Right atrium auricular region (tissue), 2 donors: ENCODE data around the gene TPR. TPM values are rescaled to one million over a fixed set of nuclear protein-coding genes. Genes with fewer than 3 reads are reported as not detected.

Source experiments
- DNase-seq: peaks from one replicate; pipeline ENCODE4 v3.0.0-alpha.2; 2019; ENCODE audit warnings: low spot score
- H3K27ac ChIP-seq, 2 donors: fragments of 200-600 bp; sonication (generic); 1 replicate in 1 of 2; 2 replicates in 1 of 2; pipeline ENCODE4 v1.5.1; 2016 to 2019
- H3K27me3 ChIP-seq, 2 donors: fragments of 200-600 bp; sonication (generic); one replicate each; pipeline versions ENCODE4 v1.5.1 to v1.6.0; 2017 to 2019
- H3K36me3 ChIP-seq: fragments of 200-600 bp; sonication (generic); one replicate; pipeline ENCODE4 v1.5.1; 2016
- H3K4me1 ChIP-seq, 2 donors: fragments of 200-600 bp; sonication (generic); one replicate each; pipeline versions ENCODE4 v1.5.1 to v1.6.0; 2017 to 2019
- H3K4me3 ChIP-seq, 2 donors: fragments of 200-600 bp; sonication (generic); 1 replicate in 1 of 2; 2 replicates in 1 of 2; pipeline ENCODE4 v1.5.1; 2017 to 2019; ENCODE audit warnings: mild to moderate bottlenecking in 1 of 2, moderate library complexity in 1 of 2
- H3K9me3 ChIP-seq, 2 donors: fragments of 200-600 bp; sonication (generic); one replicate each; pipeline ENCODE4 v1.5.1; 2019
- CTCF ChIP-seq, 2 donors: fragments of 200-600 bp; sonication (generic); IDR thresholded peaks; one replicate each; pipeline ENCODE4 v1.5.1; 2019; ENCODE audit warnings: antibody characterized with exemption in 2 of 2
- total RNA-seq, 2 donors: library from RNA; depleted of rRNA; stranded (reverse); fragments of >200 nt; gene quantifications; one replicate each; pipeline ENCODE4 v1.1.0, GENCODE V29; 2016

Gene TPR
- total RNA-seq, 2 donors from 2014 or later: 36.3 to 56.1 TPM

- Histone ChIP-seq H3K4me1 (no peaks in the 10 kb centered on the region), H3K9me3 (no peaks in the 10 kb centered on the region), H3K36me3 (peaks cover 76% of the 10 kb centered on the region), H3K27me3 (no peaks in the 10 kb centered on the region), H3K27ac (no peak overlapping the region), H3K4me3 (no peak overlapping the region)
- no peak for TF ChIP-seq CTCF (IDR thresholded peaks at IDR 0.05)
- no peak for DNase-seq
Measured at GRCh38 chr1:186323865-186324264, 51.2 kb downstream of the TPR start.

GRCh38 chr1:186315570-186315969 is 59.5 kb downstream of the TPR start:
- Histone ChIP-seq H3K36me3 (peaks cover 80% of the 10 kb centered on the region), H3K4me1 (no peaks in the 10 kb centered on the region), H3K27me3 (no peaks in the 10 kb centered on the region), H3K27ac (no peak overlapping the region), H3K4me3 (no peak overlapping the region), H3K9me3 (no peaks in the 10 kb centered on the region)
- no peak for DNase-seq
- no peak for TF ChIP-seq CTCF (IDR thresholded peaks at IDR 0.05)

GRCh38 chr1:186311375-186312051 is 63.5 kb downstream of the TPR start:
- Histone ChIP-seq H3K27ac (no peak overlapping the region), H3K36me3 (peaks cover 49% of the 10 kb centered on the region), H3K9me3 (no peaks in the 10 kb centered on the region), H3K4me1 (no peaks in the 10 kb centered on the region), H3K27me3 (no peaks in the 10 kb centered on the region), H3K4me3 (no peak overlapping the region)
- TF ChIP-seq CTCF (IDR thresholded peaks at IDR 0.05): no peak
- DNase-seq: no peak

DNA sequence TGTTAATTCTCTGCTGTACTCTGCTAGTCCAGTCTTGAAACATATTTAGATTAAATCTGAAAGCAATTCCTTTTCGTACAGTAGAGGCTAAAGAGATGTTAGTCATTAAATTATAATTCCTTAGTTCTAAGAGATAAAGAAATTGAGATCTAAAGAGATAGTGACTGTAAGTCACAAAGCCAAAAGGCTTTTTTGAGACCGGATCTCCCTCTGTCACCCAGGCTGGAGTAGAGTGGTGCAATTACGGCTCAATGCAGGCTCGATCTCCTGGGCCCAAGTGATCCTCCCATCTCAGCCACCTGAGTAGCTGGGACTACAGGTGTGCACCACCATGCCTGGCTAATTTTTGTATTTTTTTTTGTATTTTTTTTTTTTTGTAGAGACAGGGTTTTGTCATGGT is 64.7 kb downstream of the TPR start:
- Histone ChIP-seq H3K4me1 (no peaks in the 10 kb centered on the region), H3K4me3 (no peak overlapping the region), H3K36me3 (peaks cover 37% of the 10 kb centered on the region), H3K9me3 (no peaks in the 10 kb centered on the region), H3K27ac (no peak overlapping the region), H3K27me3 (no peaks in the 10 kb centered on the region)
- DNase-seq: no peak
- no peak for TF ChIP-seq CTCF (IDR thresholded peaks at IDR 0.05)

DNA sequence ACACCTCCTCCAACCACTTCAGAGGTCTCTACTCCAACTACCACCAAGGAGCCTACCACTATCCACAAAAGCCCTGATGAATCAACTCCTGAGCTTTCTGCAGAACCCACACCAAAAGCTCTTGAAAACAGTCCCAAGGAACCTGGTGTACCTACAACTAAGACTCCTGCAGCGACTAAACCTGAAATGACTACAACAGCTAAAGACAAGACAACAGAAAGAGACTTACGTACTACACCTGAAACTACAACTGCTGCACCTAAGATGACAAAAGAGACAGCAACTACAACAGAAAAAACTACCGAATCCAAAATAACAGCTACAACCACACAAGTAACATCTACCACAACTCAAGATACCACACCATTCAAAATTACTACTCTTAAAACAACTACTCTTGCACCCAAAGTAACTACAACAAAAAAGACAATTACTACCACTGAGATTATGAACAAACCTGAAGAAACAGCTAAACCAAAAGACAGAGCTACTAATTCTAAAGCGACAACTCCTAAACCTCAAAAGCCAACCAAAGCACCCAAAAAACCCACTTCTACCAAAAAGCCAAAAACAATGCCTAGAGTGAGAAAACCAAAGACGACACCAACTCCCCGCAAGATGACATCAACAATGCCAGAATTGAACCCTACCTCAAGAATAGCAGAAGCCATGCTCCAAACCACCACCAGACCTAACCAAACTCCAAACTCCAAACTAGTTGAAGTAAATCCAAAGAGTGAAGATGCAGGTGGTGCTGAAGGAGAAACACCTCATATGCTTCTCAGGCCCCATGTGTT is 66.6 kb downstream of the TPR start:
- no peaks in the 10 kb centered on the region for H3K9me3 ChIP-seq
- TF ChIP-seq CTCF (IDR thresholded peaks at IDR 0.05): no peak
- H3K36me3 ChIP-seq: peaks cover 18% of the 10 kb centered on the region

More for the DNA sequence above, 66.6 kb downstream of the TPR start:
- DNase-seq: no peak
- Histone ChIP-seq H3K27ac (no peak overlapping the region), H3K4me3 (no peak overlapping the region), H3K4me1 (no peaks in the 10 kb centered on the region), H3K27me3 (no peaks in the 10 kb centered on the region)
